HG02623 (cell line): ENCODE results near the gene AGBL5.
"Not testable (repeated sequence)": the region's sequence is repeated elsewhere in the genome, so short reads cannot be mapped to it uniquely, and the experiment has no call there.

Source experiments
- ATAC-seq: cut with Tn5 transposase; IDR thresholded peaks from one replicate; pipeline ENCODE4 v1.9.1; 2021; ENCODE audit warnings: moderate library complexity; ENCODE audit not compliant: unreplicated experiment

The AGBL5 gene

GRCh38 chr2:27089111-27089954 is 37.9 kb downstream of the AGBL5 start:
- no peak for ATAC-seq

- ATAC-seq: no peak
Observed at GRCh38 chr2:27091746-27092695, 40.6 kb downstream of the AGBL5 start.

- no peak for ATAC-seq
Observed at GRCh38 chr2:27092696-27093429, 41.4 kb downstream of the AGBL5 start.

GRCh38 chr2:27093430-27094352 is 42.2 kb downstream of the AGBL5 start:
- ATAC-seq: no peak

GRCh38 chr2:27094353-27094984 is 43.0 kb downstream of the AGBL5 start:
- ATAC-seq: no peak

- ATAC-seq: no peak
Observed at GRCh38 chr2:27095427-27095744, 43.9 kb downstream of the AGBL5 start.

- no peak for ATAC-seq
Observed at GRCh38 chr2:27095745-27096651, 44.5 kb downstream of the AGBL5 start.

- ATAC-seq: no peak
Observed at GRCh38 chr2:27096748-27097297, 45.4 kb downstream of the AGBL5 start.

GRCh38 chr2:27097341-27097740 is 45.9 kb downstream of the AGBL5 start:
- ATAC-seq: no peak

GRCh38 chr2:27099334-27099955 is 48.0 kb downstream of the AGBL5 start:
- ATAC-seq: no peak

GRCh38 chr2:27100036-27100435 is 48.6 kb downstream of the AGBL5 start:
- no peak for ATAC-seq

- no peak for ATAC-seq
Observed at GRCh38 chr2:27102329-27102728, 50.9 kb downstream of the AGBL5 start.

GRCh38 chr2:27105981-27106380 is 54.5 kb downstream of the AGBL5 start:
- ATAC-seq: no peak

GRCh38 chr2:27108221-27108620 is 56.8 kb downstream of the AGBL5 start:
- no peak for ATAC-seq

GRCh38 chr2:27109083-27109482 is 57.6 kb downstream of the AGBL5 start:
- ATAC-seq: no peak

- ATAC-seq: not testable (repeated sequence)
Observed at GRCh38 chr2:27110603-27111352, 59.3 kb downstream of the AGBL5 start.

- ATAC-seq: not testable (repeated sequence)
Observed at GRCh38 chr2:27111392-27112078, 60.1 kb downstream of the AGBL5 start.
